OCI-M2 (cell line): ENCODE measurements around the gene FNBP1.
A peak's percentile ranks its signal among the peaks of the same experiment; 100 is the strongest.
"Not testable (repeated sequence)": the region's sequence is repeated elsewhere in the genome, so short reads cannot be mapped to it uniquely, and the experiment has no call there.

Experiments used
- DNase-seq: peaks from one replicate; lab custom pipeline; 2025; ENCODE audit not compliant: unreplicated experiment; lab: John Stamatoyannopoulos, UW

The FNBP1 gene

DNA sequence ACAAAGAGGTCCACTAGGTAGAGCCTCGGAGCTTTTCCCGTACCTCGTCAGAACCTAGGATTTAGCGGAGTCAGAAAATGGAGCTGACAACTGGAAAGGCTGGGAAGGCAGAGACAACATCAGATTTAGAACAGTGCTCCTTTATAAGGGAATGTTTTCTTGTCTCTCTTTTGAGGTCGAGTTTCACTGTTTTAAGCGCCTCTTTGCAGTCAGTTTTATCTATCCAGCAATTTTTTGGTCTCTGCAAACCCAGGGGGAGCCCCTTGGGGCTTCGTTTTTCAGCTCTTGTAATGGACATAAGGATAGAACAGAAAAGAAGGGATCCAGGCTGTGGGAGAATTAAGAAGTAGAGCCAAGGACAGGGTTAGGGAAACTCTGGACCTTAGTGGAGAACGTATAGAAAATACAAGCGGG, 80.5 kb downstream of the FNBP1 start:
- DNase-seq: no peak

DNA sequence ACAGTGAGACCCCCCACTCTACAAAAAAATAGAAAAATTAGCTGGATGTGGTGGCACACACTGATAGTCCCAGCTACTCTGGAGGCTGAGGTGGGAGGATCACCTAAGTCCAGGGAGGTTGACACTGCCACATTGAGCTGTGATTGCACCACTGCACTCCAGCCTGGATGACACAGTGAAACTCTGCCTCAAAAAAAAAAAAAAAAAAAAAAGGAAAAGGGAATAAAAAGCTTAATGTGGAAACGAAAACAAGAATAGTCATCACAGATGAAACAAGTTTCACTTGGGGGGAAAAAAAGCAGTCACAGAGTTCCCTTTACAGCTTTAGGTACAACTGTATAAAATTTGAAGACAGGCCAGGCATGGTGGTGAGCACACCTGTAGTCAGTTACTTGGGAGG, 84.2 kb downstream of the FNBP1 start:
- DNase-seq: no peak

DNA sequence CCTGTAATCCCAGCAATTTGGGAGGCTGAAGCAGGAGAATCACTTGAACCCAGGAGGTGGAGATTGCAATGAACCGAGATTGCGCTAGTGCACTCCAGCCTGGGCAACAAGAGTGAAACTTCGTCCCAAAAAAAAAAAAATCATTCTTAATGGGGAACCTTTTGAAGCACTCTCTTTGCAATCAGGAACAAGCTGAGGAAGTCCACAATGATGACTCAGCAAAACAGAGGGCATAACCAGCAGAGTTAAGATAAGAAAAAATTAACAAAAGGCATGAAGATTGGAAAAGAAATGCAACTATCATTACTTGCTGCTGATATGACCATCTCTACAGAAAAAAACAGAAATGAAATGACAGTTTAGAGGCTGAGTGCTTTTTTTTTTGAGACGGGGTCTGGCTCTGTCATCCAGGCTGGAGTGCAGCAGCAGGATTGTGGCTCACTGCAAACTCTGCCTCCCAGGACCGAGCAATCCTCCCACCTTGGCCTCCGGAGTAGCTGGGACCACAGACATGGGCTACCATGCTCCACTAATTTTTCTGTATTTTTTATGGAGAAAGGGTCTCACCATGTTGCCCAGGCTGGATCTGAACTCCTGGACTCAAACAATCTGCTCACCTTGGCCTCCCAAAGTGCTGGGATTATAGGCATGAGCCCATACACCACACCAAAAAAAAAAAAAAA, 88.0 kb downstream of the FNBP1 start:
- DNase-seq: peak; percentile 12

DNA sequence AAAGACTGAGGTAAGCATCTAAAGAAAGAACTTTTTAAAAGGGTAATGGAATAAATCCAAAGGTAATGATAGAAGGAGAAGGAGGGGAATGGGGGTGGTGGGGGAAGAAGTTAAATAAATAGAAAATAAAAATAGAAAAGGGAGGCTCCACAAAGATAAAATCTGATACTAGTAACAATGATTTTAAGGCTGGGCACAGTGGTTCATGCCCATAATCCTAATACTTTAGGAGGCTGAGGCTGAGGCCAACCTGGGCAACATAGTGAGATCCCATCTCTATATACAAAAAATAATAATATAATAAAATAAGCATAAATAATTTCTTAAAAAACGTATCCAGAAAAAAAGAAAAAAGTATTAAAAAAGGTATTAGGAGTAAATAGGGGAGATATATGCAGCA, 89.3 kb downstream of the FNBP1 start:
- no peak for DNase-seq

DNA sequence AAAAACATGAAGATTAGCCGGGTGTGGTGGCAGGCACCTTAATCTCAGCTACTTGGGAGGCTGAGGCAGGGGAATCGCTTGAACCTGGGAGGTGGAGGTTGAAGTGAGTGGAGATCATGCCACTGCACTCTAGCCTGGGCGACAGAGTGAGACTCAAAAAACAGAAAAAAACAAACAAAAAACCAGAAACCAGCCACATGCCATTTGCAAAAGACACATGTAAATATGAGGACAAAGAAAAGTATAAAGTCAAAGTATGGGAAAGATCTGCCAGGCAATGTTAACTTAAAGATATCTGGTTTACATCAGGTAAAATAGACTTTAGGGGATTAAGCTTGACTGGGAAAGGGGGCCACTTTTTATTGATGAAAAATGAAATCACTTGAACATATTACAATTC, 90.7 kb downstream of the FNBP1 start:
- DNase-seq: no peak

DNA sequence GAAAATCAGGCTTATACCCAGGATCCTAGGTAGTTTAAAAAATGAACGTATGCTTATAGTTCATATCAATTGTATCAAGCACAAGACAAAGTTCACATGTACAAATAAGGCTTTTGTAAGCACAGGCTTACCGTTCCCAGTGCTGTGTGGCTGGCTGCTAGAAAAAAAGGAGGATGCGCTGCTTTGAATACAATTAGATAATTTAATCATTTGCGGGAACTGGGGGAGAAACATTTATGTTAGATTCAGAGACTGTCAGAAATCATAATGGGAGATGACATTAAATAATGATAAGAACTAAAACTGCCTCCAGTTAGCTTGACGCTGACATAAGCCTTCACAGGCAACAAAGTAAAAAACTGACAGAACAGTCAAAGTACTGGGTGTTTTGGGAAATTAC, 93.2 kb downstream of the FNBP1 start:
- no peak for DNase-seq

DNA sequence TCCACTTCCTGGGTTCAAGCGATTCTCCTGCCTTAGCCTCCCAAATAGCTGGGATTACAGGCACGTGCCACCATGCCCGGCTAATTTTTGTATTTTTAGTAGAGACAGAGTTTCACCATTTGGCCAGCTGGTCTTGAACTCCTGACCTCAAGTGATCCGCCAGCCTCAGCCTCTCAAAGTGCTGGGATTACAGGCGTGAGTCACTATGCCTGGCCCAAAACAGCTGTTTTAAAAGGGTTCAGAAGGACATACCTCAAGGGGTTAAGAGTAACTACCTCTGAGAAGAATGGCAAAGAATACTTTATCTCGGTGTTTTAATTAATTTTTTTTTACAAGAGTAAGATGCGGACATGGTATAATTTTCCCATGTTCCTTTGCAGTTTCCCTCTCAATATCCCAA, 94.4 kb downstream of the FNBP1 start:
- not testable (repeated sequence) for DNase-seq

DNA sequence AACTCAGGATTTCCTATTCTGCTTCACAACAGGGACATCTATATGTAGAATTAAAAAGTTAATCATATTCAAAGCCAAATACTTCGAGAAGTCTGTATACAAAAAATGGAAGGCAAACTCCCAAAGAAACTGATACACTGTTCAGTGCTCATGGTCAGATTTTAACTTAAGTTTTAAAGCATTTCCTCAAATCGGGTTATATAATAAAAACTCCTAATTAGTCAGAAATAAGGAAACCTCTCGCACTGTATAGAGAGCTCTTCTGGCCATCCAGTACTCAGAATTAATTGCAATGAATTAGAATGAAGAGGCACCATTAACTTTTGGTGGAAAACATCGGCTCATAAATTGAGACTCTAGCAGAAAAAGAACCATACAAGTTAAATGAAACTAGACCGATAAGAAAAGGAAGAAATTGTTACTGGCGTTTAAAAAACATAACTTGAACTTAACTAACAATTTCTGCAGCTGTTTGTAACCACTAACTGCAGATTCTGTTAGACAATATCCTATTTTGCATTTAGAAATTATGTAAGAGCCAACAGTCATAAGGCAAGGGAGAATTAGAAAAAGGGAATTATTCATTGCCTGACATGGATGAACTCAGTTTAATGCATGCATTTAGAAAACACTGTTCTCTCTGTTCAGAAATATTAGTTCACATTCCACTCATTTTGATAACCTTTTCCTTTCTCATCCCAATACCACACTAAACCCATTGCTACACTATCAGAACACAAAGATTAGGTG, 96.6 kb downstream of the FNBP1 start:
- DNase-seq: no peak

DNA sequence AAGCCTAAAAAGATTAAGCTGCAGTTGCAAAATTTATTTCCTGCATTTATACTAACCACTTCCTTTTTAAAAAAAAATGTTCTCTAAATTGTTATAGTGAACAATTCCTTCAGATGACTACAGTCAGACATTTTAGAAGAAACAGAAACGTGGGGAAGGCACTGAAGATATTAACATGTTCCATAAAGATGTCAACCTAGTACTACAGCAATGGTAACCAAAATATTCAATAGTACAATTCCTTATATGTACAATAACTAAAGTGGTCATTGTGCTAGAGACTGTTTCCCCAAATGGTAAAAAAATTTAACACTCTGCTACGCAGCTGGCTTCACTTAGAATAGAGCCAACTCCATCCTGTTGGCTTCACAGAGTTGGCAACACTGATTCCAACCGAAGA, 97.7 kb downstream of the FNBP1 start:
- no peak for DNase-seq

DNA sequence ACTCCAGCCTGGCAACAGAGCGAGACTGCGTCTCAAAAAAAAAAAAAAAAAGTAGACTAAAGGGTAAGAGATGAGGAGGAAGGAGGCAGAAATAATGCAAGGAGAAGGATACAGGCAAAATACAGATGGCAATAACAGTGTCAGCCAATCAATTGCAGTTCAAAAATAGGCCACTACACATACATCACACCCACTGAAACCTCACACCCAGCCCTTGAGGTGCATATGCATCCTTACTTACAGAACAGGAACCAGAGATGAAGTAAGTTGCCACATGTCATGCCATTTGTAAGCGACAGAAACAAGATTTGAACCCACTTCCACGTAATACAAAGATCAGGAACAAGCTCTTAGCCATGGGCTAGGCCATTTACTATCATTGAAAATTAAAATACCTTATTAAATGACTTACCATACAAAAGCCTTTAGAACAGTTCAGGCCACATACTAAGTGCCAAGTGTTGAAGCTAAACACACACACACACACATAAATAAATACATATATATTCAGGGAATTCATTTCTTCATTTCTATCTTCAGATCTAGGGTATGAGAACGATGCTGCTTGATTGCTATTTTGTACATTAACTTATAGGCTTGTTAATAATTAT, 98.4 kb downstream of the FNBP1 start:
- DNase-seq: no peak

DNA sequence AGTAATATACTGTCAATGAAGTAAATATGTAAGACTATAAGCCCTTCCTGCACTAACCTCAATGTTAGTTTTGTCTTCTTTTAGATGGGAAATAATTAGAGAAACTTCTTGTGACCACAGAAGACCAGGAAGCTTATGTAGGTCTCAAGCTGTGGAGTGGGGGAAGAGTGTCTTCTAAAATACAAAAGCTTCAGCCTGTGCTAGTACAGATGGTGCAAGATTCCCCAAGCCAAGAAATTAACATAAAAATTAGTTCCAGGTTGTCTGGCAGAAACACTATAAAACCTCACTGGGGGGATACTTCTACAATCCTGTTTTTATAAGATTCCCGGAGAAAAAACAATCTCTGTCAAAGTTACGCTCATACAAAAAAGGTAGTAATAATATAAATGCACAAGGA, 103.6 kb downstream of the FNBP1 start:
- no peak for DNase-seq

DNA sequence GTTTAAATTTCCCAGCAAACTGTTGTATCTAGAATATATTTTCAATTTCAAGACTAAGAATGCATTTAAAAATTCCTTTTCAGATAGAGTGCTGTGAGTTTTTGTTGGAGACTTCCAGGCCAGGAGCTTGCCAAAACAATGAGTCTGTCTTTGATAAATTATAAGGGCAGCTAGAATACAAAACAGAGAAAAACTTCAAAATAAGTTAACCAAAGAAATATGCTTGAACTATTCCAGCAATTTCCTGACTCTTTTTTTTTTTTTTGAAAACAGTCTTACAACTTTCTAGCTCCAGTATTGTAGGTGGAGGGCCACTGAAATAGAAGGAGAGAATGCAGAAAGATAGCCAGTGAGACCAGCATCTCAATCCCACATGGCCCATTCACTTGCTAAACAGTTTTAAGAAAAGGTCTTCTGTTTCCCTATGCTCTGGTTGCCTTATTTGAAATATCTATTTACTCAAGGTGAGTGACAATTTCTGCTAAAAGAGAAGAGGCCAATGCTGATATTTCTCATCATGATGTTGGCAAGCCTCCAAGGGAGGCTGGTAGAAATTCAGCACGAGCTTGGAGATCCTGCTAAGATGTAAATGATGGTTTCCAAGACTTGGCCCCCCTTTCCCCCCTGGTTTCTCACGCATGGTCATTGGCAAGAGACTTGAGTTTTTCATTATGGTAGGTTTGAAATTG, 104.6 kb downstream of the FNBP1 start:
- no peak for DNase-seq

DNA sequence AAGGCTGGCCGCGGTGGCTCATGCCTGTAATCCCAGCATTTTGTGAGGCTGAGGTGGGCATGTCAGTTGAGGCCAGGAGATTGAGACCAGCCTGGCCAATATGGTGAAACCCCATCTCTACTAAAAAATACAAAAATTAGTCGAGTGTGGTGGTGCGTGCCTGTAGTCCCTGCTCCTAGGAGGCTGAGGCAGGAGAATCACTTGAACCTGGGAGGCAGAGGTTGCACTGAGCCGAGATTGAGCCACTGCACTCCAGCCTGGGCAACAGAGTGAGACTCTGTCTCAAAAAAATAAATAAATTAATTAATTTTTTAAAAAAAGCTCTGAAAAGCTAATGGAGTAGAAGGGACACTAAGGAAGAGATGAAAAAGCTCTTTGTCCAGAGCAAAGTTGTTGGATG, 105.1 kb downstream of the FNBP1 start:
- not testable (repeated sequence) for DNase-seq

DNA sequence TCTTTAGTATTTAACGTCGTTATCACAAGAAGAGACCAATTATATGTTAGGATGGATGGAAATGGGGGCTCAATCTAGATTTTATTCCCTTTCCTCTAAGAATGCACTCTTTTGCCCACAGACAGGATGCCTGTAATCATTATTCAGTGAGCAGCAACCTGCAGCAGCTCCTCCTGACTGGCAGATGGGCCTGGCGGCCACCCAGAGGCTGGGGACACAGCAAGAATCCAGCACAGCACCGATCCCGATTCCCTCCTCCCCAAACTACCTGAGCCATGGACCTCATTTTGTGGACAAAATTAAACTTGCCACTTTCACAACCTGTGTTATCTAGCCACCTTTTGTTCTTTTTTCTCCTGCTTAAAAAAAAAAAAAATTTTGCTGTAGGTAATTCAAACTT, 106.8 kb downstream of the FNBP1 start:
- DNase-seq: no peak

DNA sequence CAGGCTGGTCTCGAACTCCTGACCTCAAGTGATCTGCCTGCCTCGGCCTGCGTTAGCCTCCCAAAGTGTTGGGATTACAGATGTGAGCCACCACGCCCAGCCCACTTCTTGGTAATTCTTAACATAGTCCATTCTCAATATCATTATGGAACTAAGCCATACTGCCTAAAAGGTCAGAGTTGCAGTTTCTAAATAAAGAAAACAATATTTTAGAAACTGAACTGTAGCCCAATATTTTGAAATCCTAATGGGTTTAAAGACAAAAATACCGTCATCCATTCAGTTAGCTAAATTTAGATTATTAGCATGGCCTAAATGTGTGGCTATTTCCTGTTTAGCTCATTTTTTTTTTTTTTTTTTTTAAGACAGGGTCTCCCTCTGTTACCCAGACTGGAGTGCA, 108.2 kb downstream of the FNBP1 start:
- DNase-seq: no peak

DNA sequence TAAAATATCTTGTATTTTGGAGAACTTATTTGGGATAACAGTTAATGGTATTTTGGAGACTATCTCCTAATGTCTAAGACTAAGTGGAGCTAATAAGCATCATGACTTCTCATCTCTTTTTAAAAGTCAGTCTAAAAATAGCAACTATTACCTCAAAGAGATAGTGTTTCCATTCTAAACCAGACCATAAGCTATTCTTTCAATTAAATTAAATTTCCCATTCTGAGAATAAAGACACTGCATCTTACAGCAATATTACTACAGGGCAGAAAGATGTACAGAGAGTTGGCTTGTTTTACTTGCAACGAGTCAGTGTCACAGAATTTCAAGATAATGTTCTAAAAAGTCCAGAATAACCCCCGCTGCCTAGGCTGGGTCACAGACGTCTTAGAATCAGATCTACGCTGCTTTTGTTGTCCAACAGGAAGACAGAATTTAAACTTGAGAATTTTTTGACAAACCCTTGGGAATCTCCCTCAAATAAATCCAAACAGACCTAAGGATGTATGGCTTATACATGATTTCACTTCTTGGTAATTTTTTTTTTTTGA, 108.9 kb downstream of the FNBP1 start:
- no peak for DNase-seq

DNA sequence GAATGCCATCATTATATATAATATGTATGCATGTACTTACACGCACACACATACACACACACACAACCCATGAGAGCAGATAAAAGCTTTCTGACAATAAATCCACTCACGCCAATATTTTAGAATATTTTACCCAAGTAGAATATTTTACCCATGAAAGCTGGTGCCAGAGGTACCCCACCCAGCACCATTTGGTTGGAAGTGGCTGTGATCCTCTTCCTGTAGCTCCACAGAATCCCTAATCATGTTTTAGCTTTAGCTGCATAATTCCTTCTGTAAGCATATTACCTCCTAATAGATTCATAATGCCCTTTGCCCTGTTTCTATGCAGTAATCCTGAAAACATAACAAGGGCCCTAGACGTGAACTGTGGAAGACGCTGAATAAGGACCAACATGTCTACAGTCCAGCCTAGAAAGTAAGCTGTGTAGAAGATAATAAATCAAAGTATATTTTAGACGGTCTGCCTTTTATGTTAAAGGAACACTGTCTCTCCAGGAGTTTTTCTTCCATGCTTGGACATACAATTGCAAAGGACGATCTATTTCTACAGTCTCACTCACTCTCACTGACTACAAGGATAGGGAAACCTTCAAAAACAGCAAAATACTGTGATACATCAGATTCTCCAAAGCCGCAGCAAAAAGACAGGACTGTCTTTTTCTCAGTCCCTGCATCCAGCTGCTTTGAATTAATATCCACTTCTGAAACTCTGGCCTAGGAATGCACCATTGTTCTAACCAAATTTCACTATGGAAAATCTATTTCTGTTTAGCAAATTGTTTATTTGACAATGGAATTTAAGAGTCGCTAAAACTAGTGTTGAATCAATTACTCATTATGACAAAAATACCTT, 109.6 kb downstream of the FNBP1 start:
- DNase-seq: no peak

DNA sequence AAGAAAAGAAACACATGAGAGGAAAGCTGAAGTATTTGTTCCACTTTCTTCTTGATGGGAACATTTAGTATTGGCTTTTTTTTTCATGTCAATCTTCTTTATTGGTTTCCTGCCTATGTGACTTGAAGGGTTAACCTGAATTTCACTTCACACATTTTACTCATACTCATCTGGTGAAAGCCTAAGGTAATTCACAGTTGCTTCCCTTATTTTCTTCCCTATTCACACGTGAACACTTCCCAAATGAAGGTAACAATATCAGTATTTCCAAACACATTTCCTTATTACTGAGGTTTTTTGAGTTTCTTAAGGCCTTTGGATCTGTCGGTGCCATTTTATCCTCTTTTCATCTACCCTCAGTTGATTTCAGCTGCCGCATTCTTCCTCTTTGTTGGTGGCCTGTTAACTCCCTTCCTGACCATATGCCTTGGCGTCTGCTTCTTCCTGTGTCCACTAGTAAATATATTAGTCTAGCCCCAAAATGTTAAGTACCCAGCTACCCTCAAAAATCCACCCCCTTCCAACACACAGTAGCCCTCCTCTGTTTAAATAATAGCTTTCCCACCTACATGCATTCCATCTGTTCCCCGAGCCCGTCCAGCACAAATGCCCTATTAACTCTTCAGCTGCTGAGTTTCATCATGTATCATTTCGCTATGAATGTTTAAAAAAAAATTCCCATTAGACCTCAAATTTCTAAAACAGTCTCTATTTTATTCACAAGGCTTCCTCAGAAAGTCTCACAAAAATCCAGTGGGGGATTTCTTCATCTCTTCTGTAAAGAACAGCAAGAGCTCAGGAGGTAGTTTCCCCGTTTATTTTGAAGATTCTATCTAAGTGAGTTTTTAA, 110.5 kb downstream of the FNBP1 start:
- DNase-seq: no peak

DNA sequence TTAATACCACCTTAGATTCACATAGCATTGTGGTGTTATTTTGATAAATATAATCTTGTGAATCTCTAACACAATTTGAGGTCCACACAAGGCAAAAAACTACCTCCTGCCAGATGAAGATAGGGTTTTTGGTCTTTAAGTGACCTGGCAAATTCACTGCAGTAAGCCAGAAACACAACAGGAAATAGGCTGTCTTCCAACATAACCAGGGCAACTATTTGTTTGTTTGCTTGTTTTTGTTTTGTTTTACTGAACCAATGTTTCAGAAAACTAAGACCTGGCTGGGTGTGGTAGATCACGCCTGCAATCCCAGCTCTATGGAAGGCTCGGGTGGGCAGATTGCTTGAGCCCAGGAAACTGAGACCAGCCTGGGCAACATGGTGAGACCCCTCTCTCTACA, 112.2 kb downstream of the FNBP1 start:
- DNase-seq: no peak
